ENCODE data around the gene REV3L.

GRCh38 chr6:111280445-111280955 lies 202.5 kb downstream of the REV3L start:
- no peak for TF ChIP-seq CTCF (IDR thresholded peaks at IDR 0.05)
- TF ChIP-seq EZH2 (IDR thresholded peaks at IDR 0.05; ENCODE audit: borderline replicate concordance, insufficient read depth, low read depth, low read length, poor library complexity, severe bottlenecking) = no peak
